GM18508 (cell line): ENCODE measurements around the gene BOD1.

Experiments used
- ATAC-seq: cut with Tn5 transposase; IDR thresholded peaks from one replicate; pipeline ENCODE4 v1.9.1; 2021; ENCODE audit warnings: moderate number of reproducible peaks; ENCODE audit not compliant: insufficient read depth, unreplicated experiment

BOD1 gene

DNA sequence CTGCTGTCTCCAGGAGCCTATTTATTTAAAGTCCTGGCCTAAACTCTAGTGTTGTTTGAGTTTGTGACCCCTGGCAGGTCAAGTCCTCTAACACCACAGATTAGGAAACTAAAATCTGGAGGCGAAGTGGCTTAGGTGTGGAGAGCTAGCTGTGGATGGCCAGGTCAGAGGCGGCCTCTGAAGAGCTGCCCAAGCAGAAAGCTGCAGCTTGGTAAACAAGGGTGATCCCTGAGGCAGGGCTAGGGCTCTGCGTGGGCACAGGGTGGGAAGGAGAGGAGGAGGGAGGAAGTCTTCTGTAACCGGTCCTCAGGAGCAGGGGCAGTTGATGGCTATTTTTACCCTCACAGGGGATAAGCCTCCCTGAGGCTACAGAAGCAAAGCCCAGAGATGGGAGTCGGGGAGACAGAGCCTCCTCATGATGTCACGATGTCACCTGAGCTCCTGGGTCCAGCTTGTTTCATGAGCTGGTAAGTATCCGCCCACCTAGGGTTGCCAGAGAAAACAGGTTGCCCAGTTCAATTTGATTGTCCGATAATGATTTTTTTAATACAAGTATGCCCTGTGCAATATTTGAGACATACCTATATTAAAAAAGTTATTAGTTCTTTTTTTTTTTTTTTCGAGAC is 25.9 kb upstream of the BOD1 start:
- no peak for ATAC-seq

DNA sequence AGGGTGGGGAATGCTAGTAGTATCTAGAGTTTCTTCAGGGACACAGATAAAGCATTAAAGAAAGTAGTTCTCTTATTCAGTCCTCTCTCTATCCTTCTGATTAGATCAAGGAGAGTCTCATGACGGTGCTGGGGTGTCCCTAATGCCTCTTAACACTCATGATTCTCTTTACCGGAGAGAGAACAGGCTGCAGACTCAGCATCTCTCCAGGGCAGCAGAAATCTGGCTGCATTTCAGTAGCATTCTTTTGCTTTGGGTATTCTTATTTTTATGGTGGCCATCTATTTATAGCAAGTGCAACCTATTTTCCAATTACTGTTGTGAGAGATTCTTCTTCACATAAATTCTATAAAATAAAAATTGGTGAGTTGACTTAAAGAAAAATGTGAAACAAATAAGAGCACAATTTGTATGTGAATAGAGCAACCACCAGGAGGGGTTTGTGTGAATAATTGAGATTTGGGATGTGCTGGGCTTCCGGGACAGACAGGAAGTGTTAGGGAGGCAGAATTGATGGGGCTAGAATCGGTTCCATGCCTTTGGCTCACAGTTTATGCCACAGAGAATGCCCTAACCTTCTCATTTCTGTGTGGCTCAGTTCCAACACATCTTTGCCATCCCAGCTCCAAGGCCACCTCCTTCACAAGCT is 23.8 kb upstream of the BOD1 start:
- no peak for ATAC-seq

DNA sequence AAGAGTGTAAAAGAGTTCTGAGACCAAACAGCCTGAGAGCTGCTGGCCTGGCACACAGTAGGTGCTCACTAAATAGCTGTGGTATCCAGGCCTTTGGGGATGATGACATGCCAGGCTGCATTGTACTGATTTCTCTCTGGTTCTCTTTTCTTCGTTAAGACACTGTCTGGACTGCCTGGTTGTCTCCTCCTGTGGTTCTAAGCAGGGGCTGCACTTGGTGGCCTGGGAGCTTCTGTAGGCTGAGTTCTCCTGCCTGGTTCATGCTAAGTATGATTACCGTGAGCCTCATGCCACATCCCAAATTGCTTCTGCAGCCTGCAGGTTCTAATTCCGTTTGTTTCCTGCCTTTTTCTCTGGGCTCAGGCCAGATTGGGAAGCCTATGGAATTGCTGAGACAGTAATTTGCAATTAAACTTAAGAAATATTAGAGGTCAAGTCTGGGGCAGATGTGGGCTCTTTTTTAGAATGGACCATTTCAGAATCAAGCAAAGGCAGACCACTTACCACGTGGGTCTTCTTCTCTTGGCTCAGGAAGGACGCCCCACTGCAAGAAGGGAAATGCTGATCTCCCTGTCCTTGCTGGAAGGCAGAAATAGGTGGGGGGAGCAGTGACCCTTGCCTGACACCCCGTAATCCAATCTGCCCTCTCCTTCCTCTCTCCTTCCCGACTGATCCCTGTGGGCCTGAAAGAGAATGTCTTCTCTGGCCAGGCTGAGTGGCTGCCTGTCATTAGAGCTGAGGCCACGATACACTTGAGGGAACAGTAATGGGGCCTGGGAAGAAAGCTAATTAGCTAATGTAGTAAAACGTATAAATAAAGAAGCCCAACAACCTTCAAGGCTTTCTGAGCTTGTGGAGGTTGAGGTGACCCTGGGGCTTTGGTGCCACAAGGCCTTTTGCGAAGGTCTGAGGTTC is 21.9 kb upstream of the BOD1 start:
- ATAC-seq, result no peak

DNA sequence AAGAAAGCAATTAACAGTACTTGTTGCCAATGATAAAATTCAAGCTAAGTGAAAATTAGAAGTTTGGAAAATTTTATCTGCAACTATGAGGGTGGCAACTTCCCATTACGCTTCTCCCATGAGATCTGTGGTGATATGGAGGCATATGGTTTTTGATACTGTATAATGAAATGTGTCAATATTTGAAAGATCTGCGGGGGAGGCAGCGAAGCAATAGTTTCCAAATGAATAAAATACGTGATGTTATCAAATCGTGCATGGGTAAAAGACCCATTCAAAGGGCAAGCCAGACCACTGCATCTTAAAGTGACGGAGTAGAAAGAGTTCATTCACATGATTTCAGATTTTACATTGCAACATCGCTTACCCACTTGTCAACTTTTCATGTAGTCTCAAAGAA is 20.9 kb upstream of the BOD1 start:
- no peak for ATAC-seq

DNA sequence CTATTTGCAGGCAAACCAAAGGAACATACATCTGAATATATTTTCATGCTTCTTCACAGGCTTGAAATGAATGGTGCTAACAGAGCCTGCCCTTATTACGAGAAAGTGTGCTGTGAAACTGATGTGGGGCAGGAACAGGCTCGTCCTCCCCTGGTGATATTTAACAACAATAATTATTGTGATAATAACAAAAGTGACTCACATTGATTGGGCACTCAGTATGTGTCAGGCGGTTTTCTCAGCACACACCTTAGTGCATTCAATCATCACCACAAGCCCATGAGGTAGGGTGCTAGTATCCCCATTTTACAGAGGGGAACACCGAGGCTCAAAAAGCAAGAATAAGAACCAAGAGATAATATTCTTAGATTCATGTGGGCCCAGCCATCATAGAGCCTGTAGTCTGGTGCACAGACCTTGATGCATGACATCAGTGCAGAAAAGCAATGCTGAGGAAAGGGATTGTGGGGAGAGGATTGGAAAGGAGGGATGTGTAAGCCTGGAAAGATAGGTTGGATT is 18.1 kb upstream of the BOD1 start:
- ATAC-seq, result no peak

DNA sequence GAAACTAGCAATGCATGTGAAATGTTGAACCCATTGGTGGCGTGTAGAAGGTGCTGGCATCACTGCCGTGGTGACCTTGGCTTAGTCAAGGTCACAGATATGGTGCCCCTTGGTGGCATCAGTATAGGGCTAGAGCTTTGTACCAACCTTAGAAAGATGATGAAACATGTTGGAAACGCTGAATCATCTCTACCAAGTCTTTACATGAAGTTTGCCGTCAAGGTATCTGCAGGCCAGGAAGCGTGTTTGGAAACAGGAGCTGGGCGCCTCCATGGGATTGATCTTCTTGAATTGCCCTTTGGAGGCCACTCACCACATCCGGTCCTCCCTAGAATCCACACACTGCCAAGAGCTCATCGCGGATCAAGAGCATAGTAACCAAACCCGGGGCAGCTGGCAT is 16.9 kb upstream of the BOD1 start:
- ATAC-seq, result no peak

DNA sequence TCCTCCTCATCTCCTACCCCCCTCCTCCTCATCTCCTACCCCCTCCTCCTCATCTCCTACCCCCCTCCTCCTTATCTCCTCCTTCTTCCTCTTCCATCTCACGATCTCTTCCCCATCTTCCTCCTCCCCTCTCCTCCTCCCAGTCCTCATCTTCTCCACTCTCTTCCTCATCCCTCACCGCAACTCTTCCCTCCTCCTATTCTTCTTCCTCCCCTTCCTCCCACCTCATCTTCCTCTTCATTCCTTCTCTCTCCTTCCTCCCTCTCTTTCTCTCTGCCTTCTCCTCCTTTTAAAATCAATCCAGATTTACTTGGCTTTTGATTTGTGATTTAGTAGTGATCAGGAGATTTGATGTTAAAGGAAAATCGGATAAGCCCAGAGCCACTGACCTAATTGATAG is 15.0 kb upstream of the BOD1 start:
- no peak for ATAC-seq

DNA sequence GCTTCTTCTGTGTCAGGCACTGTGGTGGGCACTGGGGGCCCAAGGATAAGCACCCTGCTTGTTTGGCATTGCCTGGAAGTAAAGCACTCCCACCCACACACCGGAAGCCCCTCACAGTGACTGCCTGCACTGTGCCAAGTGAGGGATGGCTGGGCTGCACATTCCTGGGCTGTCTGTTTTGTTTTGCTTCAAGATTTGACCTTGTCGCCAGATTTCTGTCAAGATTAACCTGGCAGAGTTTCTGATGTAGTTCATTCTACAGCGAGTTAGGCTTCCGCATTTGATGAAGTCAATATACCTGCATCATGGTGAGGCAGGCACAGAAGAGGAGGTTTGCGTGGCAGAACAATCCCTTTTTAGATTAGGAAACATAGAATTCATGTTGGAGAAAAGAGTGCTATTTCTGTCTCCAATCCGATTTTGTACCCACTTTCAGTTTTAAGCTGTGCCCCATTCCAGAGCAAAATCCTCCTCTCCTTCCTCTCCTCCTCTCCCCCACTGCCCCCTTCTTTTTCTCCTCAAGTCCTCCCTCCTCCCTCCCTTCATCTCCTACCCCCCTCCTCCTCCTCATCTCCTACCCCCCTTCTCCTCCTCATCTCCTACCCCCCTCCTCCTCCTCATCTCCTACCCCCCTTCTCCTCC is 14.4 kb upstream of the BOD1 start:
- no peak for ATAC-seq

DNA sequence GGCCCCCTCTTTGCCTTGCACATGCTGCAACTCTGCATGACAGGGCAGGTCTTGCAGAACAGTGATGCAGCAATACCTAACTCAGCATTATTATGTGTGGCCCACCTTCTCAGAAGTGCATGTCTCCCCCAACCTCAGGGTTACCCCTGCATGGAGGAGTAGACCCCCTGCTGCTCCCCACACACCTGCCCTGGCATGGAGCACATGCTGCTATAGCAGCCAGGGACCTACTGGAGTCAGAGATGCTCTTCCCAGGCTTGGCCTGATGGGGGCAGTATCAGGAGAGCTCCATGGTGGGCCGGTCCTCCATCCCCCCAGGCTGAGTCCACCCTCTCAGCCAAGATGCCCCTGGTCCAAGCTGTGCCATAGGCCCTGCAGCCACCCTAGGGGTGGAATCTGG is 13.2 kb upstream of the BOD1 start:
- no peak for ATAC-seq

DNA sequence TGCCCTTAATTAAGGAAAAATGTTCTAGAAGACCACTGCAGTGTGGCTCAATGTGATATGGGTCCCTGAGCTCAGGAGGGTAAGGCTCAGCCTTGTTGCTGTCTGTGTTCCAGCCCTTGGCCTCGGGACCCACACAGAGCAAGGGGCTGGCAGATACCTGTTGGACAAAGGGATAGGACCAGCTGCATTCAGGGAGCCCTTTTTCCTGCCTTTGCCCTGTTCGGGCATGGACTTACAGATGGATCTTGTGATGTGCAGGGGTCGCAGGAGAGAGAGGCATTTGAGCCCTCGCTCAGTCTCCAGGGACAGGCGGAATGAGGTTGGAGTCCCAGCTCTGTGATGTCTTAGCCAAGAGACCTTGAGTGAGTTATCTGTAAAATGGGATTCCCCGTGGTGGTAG is 12.1 kb upstream of the BOD1 start:
- ATAC-seq, result no peak

DNA sequence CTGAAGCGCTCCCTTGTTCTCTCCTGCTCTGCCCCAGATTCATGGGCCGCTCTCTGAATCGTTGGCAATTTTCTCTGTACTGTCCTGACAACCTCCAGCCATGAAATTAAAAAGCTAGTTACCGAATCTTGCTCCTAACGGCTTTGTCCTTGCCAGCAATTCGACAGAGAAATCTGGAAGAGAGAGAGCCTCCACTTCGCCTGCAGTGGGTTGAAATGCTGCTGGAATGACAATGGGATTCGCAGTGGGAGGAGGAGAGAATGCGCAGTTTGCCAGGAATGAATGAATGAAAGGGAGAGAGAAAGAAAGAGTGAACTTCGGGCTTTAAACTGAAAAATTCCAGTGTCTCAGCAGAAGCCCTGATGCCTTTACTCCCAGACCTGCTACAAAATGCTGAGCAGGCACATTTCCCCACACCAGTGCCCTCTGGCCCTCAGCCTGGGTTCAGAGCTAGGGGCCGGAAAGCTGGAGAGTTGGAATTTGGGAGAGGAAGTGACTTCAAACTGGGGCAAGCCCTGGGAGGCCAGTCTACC is 11.5 kb upstream of the BOD1 start:
- no peak for ATAC-seq

DNA sequence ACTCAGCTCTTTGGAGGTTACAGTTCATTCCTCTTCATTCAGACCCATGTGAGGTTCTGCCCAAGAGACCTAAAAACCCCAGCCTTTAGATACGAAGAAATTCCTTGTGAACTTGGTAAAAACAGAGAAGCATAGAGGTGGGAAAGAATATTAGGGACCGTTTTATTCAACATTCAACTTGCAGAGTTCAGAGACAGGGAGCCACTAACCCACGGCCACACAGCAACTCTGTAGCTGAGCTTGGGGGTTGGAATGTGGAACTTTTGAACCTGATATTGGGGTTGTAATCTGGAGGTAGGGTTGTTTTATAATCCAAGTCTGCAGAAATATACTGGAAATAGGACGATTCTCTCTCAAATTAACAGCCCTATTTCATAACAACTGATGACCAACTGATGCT is 10.8 kb upstream of the BOD1 start:
- ATAC-seq, result no peak

DNA sequence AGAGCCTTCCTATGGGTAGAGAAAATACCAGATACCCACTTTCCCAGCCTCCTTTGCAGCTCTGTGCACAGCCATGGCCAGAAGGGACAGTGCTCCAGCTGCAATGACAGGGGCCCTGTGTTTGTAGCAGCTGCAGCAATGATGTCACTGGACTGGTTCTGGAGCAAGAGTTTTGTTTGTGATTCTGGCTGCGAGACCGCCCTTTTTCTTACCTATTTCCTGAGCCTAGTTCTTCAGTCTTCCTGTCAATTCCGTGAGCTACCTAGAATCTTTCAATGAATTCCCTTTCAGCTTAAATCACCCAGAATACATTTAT is 10.0 kb upstream of the BOD1 start:
- no peak for ATAC-seq

DNA sequence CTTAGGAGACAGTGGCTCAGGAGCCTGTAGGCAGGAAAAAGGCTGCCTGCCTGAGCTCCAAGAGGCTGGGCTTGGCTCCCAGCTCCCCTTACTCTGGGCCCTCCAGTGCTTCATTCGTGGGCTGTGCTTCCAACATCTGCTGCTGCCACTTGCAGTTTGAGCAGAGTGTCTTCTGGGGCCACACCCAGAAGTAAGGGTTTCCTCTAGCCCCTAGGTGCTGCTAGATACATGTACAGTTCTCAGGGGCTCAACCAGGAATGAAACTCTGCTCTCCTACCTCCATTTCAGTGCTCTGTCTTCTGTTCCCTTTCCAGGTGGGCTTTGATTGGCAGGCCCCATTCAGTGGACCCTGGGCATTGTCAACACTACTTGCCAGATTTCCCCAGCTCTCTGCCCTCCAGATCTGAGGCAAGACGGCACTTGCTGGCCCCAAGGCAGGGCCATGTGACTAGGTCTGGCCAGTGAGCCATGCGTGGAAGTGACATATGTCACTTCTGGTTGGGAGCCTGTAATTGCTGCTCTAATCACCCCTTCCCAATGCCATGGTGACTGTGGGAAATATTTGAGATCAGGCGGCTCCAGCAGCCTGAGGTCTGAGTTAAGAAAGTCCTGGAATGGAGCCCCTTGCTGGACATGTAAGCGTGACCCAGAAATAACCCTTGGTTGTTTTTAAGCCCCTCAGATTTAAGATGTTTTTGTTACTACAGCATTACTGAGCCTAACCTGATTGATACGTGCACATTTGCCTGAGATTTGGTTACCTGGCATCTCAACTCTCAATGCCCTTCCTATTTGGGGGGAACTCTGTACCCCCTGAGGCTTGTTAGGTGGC is 9.4 kb upstream of the BOD1 start:
- no peak for ATAC-seq

DNA sequence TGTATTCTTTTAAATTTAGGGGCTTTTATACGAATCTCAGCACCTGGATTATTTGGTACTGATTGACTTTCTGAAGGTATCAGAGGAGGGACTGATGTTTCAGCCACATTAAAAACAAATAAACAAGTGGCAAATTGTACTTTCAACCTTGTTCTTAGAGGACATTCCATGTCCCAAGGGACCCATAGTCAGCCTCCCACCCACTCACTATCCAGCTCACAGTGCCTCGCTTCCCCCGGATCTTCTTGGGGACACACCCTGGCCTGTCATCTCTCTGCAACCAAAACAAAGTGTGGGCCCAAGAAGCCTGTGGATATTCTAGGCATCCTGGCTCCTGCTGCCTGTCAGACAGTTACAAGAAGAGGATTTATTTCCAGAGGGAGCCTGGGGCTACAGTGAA is 8.8 kb upstream of the BOD1 start:
- ATAC-seq, result no peak

DNA sequence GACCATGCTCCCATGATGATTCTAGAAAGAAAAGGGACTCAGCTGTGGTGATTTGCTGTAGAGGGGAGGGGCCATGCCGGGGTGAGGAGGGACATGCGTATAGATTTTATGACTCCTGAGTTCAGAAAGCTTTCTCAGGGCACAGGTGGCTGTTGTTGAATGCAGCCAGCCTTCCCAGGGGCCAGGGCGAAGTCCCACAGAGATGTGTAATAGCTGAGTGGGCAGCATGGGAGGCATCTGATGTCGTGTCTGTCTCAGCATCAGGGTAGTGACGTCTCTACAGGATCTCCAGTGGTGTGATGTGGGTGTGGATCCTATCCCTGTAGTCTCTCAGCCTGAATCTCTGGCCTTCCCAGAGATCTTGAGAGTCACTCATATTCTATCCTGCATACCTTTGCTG is 7.8 kb upstream of the BOD1 start:
- ATAC-seq, result no peak

DNA sequence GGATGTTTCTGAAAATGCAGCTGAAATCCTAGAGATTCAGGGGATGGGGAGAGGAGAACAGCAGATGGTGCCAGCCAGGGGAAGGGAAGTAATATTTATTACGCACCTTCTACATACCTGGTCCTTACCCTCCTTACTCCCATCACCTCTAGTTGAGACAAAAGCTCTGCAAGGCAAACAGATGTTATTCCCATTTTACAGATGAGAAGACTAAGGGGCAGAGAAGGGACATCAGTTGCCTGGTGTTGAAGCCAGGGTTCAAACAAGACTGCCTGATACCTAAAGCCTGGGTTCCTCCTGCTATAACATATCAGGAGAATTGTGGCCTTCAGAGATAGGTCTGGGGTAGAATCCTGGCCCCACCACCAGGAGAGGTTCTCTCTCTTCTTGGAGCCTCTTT is 7.3 kb upstream of the BOD1 start:
- ATAC-seq, result no peak

DNA sequence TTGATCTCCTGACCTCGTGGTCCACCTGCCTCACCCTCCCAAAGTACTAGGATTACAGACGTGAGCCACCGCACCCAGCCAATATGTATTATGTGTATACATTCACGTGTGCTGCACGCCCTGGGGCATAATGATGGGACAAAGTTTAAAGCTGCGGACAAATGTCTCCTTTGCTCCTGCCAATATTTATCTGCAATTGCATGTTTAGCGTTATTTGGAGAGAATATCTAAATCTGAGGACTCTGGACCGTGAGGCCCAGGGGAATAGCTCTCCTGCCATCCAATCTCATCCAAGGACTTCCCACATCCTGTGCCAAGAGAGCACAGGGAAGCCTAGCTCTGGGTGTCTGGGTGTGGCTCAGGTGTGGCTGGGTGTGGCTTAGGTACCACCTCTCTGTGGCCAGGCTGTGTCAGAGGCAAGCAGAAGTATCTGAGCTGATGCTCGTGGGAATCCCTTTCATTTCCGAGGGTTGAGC is 6.9 kb upstream of the BOD1 start:
- no peak for ATAC-seq

DNA sequence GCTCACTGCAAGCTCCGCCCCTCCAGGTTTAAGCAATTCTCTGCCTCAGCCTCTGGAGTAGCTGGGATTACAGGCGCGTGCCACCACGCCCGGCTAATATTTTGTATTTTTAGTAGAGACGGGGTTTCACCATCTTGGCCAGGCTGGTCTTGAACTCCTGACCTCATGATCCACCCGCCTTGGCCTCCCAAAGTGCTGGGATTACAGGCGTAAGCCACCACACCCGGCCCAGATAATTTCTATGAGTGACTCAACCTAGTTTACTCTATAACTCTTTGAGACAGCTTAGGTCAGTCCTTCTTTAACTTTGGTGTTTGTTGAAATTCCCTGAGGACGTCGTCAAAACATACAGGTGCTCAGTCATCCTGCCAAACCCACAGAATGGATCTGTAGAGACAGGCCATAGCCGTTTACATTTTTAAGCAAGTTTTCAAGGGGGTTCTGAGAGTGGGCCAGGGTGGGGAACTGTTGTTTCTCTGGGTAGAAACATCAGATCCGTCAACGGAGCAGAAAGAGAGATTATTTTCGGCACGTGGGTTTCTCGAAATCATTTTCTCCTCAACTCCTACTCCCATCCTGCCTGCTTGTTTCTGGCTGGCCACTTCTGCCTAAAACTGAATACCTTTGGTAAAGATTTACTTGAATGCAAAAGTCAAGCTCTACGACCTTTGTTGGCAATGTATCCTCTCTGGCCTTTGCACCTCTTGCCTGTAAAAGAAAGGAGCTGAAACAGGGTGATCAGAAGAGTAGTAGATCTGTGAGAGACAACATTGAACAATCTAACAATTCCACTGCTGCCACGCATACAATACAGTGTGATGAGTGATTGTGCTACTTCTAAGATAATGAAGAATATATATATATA is 6.0 kb upstream of the BOD1 start:
- ATAC-seq, result no peak
